ENCODE measurements around the gene ELF2.
"Not testable (repeated sequence)": the region's sequence is repeated elsewhere in the genome, so short reads cannot be mapped to it uniquely, and the experiment has no call there.

The ELF2 gene

DNA sequence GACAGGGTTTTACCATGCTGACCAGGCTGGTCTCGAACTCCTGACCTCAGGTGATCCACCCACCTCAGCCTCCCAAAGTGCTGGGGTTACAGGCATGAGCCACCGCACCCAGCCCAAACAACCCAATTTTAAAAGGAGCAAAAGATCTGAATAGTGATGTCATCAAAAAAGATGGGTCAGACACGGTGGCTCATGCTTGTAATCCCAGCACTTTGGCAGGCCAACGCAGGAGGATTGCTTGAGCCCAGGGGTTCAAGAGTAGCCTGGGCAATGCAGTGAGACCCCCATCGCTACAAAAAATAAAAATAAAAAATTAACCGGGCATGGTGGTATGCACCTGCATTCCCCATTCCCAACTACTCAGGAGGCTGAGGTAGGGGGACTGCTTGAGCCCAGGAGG lies 6.1 kb downstream of the ELF2 start:
- no peaks in the 10 kb centered on the region for H3K36me3 ChIP-seq (ENCODE audit: control insufficient read depth, insufficient read depth, low read length)
- TF ChIP-seq, protein P1, sequence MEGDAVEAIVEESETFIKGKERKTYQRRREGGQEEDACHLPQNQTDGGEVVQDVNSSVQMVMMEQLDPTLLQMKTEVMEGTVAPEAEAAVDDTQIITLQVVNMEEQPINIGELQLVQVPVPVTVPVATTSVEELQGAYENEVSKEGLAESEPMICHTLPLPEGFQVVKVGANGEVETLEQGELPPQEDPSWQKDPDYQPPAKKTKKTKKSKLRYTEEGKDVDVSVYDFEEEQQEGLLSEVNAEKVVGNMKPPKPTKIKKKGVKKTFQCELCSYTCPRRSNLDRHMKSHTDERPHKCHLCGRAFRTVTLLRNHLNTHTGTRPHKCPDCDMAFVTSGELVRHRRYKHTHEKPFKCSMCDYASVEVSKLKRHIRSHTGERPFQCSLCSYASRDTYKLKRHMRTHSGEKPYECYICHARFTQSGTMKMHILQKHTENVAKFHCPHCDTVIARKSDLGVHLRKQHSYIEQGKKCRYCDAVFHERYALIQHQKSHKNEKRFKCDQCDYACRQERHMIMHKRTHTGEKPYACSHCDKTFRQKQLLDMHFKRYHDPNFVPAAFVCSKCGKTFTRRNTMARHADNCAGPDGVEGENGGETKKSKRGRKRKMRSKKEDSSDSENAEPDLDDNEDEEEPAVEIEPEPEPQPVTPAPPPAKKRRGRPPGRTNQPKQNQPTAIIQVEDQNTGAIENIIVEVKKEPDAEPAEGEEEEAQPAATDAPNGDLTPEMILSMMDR (IDR thresholded peaks at IDR 0.05; ENCODE audit: insufficient read depth, low read length, poor library complexity, severe bottlenecking), result no peak
- no peaks in the 10 kb centered on the region for H3K27me3 ChIP-seq (replicated peaks; ENCODE audit: control insufficient read depth, insufficient read depth, low read length)
- H3K4me3 ChIP-seq (replicated peaks; ENCODE audit: low read depth, low read length), result no peak overlapping the region
- no peak for DNase-seq (ENCODE audit: extremely low read depth, insufficient read length)

DNA sequence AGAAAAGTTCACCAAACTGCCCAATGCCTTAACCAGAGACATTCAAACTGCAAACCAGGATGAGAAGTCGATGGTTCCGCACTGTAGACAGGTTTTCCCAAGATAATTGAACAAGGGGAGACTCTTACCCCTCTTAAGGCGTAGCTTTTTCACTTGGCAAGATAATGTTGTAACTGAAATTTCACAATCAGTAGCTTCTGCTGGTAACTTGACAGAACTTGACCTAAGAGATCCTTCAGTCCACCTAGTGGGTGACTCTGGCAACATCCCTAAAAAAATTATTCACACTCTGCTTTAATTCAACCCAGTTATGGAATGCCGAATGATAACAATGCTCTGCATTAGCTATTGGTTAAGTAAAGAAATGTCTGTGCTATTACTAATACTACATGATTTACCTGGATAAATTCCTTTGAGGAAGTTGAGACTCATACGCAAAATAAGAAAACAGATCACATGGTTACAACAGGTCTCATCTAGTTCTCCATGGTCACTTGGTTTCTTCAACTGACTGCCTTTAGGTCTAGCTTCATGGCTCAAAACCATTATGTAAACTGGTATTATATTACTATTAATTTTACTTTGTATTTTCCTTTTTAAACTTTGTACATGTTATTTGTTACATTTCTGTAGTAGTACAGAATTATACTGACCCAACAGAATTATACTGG lies 9.1 kb downstream of the ELF2 start:
- no peak for DNase-seq (ENCODE audit: extremely low read depth, insufficient read length)
- Histone ChIP-seq H3K27me3 (replicated peaks; ENCODE audit: control insufficient read depth, insufficient read depth, low read length) (no peaks in the 10 kb centered on the region), H3K36me3 (ENCODE audit: control insufficient read depth, insufficient read depth, low read length) (no peaks in the 10 kb centered on the region), H3K4me3 (replicated peaks; ENCODE audit: low read depth, low read length) (no peak overlapping the region)
- TF ChIP-seq, protein P1 (IDR thresholded peaks at IDR 0.05; ENCODE audit: insufficient read depth, low read length, poor library complexity, severe bottlenecking), result peak; percentile 36

DNA sequence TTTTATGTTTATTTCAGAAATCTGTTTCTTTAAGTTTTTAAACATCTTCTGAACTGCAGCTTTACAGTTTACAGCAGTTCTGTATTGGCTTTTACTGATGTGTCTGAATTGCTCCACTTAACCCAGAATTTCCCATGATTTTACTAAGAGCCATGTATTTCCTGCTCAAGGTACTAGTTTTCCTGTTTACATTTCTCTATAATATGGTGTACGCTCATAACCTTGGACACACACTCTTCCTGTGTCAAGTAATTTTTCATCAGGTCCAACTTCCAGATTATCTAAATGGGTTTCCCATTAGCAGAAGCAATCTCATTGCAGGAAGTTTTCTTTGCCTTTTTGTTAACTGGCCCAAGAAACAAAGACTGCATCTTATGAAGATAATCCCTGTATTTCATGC lies 12.3 kb downstream of the ELF2 start:
- Histone ChIP-seq H3K27me3 (replicated peaks; ENCODE audit: control insufficient read depth, insufficient read depth, low read length) (no peaks in the 10 kb centered on the region), H3K36me3 (ENCODE audit: control insufficient read depth, insufficient read depth, low read length) (no peaks in the 10 kb centered on the region), H3K4me3 (replicated peaks; ENCODE audit: low read depth, low read length) (no peak overlapping the region)
- no peak for DNase-seq (ENCODE audit: extremely low read depth, insufficient read length)
- TF ChIP-seq, protein P1 (IDR thresholded peaks at IDR 0.05; ENCODE audit: insufficient read depth, low read length, poor library complexity, severe bottlenecking), result no peak

DNA sequence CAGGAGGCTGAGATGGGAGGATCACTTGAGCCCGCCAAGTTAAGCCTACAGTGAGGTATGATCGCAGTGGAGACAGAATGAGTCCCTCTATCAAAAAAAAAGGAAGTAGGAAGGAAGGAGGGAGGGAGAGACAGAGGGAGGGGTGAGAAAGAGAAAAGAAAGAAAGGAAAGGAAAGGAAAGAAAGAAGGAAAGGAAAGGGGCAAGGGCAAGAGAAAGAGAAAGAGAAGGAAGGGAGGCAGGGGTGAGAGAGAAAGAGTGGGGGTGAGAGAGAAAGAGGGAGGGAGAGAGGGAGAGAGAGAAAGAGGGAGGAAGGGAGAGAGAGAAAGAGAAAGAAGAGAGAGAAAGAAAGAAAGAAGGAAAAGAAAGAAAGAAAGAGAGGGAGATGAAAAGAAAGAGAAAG lies 13.2 kb downstream of the ELF2 start:
- no peaks in the 10 kb centered on the region for H3K27me3 ChIP-seq (replicated peaks; ENCODE audit: control insufficient read depth, insufficient read depth, low read length)
- no peaks in the 10 kb centered on the region for H3K36me3 ChIP-seq (ENCODE audit: control insufficient read depth, insufficient read depth, low read length)
- no peak for DNase-seq (ENCODE audit: extremely low read depth, insufficient read length)
- TF ChIP-seq, protein P1 (IDR thresholded peaks at IDR 0.05; ENCODE audit: insufficient read depth, low read length, poor library complexity, severe bottlenecking), result no peak
- no peak overlapping the region for H3K4me3 ChIP-seq (replicated peaks; ENCODE audit: low read depth, low read length)

DNA sequence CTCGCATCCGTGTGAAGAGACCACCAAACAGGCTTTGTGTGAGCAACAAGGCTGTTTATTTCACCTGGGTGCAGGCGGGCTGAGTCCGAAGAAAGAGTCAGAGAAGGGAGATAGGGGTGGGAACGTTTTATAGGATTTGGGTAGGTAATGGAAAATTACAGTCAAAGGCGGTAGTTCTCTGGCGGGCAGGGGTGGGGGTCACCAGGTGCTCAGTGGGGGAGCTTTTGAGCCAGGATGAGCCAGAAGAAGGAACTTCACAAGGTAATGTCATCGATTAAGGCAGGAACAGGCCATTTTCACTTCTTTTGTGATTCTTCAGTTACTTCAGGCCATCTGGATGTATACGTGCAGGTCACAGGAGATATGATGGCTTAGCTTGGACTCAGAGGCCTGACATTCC lies 19.0 kb downstream of the ELF2 start:
- DNase-seq (ENCODE audit: extremely low read depth, insufficient read length); H3K4me3 ChIP-seq (replicated peaks; ENCODE audit: low read depth, low read length); H3K27me3 ChIP-seq (replicated peaks; ENCODE audit: control insufficient read depth, insufficient read depth, low read length): not testable (repeated sequence)

DNA sequence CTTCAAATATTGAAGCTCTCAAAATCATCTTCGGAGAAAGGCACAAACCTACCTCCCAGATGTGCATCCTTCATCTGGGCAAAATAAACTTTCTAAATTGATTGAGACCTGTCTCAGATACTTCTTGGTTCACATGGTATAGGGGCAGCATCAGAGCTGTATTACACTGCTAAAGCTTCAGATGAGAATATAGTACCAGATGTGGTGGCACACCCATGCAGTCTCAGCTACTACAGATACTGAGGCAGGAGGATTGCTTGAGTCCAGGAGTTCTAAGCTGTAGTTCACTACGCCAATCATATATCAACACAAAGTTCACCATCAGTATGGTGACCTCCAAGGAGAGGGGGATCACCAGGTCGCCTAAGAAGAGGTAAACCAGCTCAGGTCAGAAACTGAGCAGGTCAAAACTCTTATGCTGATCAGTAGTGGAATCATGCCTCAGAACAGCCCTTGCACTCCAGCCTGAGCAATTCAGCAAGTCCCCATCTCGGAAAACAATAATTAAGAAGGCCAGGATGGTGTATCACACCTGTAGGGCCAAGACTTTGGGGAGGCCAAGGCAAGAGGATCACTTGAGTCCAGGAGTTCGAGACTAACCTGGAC lies 22.0 kb downstream of the ELF2 start:
- Histone ChIP-seq H3K4me3 (replicated peaks; ENCODE audit: low read depth, low read length) (no peak overlapping the region), H3K27me3 (replicated peaks; ENCODE audit: control insufficient read depth, insufficient read depth, low read length) (no peaks in the 10 kb centered on the region), H3K36me3 (ENCODE audit: control insufficient read depth, insufficient read depth, low read length) (no peaks in the 10 kb centered on the region)
- no peak for DNase-seq (ENCODE audit: extremely low read depth, insufficient read length)
- TF ChIP-seq, protein P1 (IDR thresholded peaks at IDR 0.05; ENCODE audit: insufficient read depth, low read length, poor library complexity, severe bottlenecking), result no peak

More for the DNA sequence above, 19.0 kb downstream of the ELF2 start:
- not testable (repeated sequence) for H3K36me3 ChIP-seq (ENCODE audit: control insufficient read depth, insufficient read depth, low read length)
